NCI-H1105 (cell line): ENCODE results near the gene DIPK1B.
"Not testable (repeated sequence)": the region's sequence is repeated elsewhere in the genome, so short reads cannot be mapped to it uniquely, and the experiment has no call there.

Source experiments
- DNase-seq: peaks from one replicate; lab custom pipeline; 2025; lab: John Stamatoyannopoulos, UW

DIPK1B gene

DNA sequence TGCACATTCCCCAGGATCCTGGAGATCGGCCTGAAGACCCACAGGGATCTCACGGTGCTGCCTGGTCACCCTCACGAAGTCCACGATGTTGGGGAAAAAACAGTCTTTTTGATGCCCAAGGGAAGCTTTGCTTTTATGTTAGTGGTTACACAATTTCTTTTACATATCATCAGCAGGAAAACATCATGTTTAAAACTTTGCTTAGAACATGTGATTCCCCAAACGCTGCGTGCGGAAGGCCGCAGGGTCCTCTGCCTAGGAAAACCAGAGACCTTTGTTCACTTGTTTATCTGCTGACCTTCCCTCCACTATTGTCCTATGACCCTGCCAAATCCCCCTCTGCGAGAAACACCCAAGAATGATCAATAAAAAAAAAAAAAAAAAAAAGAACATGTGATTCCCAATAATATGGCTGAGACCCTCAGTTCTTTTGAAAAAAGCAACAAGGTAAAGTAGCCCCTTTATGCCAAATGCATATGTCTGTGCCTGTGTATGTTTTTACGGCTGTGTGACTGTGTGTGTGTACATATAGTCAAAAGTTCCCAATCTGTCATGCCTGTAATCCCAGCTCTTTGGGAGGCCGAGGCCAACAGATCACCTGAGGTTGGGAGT lies 13.6 kb upstream of the DIPK1B start:
- DNase-seq, result no peak

DNA sequence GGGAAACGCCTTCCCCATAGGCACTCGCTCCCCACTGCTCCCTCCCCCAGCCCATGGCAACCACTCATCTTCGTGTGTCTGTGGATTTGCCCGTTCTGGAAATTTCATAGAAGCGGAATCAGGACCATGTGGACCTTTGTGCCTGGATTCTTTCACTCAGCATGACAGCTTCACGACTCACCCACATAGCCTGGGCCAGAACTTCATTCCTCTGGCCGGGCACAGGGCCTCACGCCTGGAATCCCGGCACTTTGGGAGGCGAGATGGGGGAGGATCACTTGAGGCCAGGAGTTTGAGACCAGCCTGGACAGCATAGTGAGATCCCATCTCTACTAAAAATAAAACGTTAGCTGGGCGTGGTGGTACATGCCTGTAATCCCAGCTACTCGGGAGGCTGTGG lies 12.1 kb upstream of the DIPK1B start:
- no peak for DNase-seq

DNA sequence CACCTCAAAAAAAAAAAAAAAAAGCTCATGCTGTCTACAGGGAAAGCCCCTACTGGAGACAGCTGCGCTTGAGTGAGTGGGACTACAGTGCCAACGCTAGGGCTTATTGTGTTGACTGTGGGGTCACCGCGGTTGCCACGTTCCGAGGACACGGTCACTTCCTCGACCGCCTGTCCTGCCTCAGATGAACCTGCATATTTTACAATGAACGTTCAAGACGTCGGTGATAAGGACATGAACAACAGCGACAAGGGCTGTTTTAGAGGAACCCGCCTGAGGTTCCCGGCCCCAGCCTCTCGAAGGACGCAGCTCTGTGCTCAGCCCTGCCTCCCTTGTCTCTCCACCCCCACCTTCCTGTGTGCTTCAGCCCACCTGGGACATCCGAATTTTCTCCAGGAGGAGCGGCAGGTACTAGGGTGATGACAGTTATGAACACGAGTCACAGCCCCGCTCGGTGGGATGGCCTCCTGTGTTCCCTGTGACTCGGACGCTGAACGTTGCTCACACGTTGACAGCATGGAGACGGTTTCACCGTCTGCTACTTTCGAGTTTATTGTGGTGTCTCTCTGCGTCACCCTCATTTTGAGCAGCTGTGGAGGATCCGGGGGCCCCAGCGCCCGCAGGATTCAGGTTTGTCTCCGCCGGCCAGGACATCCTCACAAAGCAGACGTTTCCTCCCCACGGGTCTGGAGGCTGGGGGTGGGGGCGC lies 11.3 kb upstream of the DIPK1B start:
- DNase-seq, result no peak

DNA sequence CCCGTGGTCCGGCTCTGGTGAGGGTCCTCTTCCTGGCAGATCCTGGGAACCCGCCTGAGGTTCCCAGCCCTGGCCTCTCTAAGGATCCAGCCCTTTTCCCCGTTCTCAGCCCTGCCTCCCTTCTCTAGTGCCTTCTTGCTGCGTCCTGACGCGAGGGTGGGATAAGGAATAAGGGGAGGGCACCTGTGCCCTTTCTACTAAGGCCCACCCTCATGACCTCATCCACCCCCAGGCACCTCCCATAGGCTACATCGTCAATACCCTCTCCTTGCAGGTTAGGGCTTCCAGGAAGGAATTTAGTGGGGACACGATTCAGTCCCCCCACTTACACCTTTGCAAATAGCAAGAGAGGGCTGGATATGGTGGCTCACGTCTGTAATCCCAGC lies 10.7 kb upstream of the DIPK1B start:
- no peak for DNase-seq

DNA sequence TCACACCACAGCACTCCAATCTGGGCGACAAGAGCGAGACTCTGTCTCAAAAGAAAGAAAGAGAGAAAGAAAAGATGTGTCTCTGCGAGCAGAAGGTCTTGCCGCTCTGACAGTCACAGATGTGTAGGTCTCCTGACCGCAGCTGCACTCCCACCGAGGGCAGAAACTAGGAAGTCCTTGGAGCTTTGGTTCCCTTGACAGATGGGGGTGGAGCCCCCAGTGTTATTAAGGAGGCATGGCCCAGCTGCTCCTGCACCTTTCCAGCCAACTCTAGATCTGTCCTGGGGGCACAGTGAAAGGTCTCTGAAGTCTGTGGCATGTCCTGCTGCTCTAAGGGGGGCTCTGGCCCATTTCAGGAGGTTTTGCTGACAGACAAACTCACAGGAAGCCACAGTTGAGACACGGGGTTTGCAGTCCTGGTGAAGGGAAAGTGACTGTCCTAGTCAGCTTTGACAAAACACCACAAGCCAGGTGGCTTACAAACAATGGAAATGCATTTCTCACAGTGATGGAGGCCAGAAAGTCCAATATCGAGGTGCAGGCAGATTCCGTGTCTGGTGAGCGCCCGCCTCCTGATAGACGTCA lies 9.0 kb upstream of the DIPK1B start:
- DNase-seq, result no peak

DNA sequence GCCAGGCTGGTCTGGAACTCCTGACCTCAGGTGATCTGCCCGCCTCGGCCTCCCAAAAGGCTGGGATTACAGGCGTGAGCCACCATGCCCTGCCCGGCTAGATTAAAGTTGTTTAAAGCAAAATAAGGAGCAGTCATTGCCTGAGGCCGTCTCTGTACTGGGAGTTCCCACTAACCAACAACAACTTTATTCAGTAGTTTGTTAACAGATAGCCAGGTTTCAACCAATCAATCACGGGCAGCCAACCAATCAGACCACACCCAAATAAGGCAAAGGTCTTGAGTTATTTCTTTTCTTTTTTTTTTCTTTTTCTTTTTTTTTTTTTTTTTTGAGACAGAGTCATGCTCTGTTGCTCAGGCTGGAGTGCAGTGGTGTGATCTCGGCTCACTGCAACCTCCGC lies 7.6 kb upstream of the DIPK1B start:
- DNase-seq, result not testable (repeated sequence)

DNA sequence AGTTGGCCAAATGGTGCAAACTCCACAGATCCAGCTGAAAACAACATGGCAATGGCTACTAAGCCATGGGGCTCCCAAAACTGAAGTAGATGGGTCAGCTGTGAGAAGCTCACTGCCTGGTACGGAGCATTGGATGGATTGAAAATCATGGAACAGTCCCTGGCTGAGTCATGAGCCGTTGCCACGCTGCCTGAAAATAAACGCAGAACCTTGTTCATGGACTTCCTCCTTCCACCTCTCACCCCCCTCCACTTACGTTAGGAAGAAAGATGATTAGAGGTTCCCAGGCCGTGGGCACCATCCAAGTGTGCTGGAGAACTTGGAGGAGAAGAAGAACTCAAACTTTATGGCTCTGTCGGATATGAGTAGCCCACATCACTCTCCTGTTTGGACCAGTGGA lies 6.8 kb upstream of the DIPK1B start:
- DNase-seq, result no peak

DNA sequence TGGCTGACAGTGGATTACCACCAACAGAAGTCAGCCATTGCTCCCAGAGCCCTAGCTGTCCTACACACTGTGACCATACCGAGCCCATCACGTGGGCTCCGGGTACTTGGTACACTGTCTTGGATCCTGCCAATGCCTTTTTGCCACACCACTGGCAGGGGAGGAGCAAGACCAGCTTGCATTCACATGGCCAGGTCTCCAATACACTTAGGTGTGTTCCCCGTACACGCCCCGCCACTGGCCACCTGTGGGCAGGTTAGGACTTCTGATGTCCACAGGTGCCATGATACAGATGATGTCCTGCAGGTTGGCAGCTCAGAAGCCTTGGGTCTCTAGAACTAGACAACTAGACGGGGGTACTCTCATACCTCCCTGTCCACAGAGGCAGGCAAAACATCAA lies 5.4 kb upstream of the DIPK1B start:
- no peak for DNase-seq

DNA sequence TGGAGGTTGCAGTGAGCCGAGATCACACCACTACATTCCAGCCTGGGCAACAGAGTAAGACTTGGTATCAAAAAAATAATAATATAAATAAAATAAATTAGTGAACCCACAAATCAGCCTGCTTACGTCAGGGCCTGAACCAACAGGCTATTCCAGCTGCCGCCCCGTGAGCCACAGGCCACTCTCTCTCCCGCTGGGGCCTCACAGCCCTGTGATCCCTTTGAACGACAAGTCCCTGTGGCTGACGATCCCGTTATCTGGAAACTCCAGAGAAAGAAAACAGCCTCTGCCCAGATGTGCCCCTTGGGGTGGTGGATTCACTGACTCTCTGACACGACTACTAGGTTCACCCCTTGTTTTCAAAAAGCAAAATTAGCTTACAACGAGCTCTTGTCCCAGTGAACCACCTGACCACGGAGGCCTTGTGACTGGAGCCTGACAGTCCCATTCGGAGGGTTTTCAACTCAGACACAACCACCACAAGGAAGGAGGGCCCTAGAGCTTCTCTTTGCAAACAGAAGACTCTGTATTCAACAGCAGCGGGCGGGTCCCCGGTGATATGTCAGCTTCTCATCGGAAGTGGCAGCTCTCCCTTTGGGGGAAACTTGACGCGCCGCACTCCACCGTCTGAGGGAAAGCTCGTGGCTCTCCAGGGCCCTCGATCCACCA lies 4.4 kb upstream of the DIPK1B start:
- no peak for DNase-seq

DNA sequence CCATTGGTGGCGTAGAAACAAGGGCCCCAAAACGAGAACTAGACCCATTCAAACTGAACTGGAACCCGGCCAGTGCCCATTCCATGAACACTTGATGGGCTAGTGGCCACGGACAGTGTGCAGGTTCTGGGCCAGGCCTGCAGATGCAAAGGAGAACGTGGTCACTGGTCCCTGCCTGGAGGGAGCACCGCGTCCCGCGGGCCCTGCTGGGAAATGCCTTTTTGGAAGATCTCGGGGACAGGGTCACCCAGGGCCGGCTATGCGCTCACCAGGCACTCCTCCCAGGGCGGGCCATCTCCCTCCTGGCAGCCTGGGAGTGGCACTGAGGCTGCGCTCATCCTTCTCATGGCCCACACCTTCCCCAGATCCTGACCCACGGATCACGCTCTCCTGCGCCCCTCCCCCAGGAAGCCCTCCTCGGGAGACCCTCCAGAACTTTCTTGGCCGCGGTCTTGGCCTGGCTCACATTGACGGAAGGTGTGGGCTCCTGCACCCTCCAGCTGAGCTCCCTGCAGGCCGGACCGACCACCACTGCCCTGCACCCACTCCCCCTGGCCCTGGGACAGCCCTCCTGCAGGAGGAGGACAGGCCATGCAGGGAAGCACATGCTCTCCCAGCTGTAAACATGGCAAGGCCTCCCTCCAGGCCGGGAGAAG lies 2.8 kb upstream of the DIPK1B start:
- no peak for DNase-seq

DNA sequence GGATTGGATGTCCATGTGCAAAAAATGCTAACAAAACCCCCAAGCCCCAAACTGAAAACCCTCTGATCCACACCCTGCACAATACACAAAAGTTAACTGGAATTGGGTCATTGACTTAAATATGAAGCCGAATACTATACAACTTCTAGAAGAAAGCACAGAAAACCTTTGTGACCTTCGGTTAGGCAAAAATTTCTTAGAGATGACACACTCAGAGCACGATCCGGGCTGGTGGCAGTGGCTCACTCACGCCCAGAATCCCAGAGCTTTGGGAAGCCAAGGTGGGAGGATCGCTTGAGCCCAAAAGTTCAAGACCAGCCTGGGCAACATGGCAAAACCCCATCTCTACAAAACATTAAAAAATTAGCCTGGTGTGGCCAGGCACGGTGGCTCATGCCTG lies 1.8 kb upstream of the DIPK1B start:
- DNase-seq, result no peak

DNA sequence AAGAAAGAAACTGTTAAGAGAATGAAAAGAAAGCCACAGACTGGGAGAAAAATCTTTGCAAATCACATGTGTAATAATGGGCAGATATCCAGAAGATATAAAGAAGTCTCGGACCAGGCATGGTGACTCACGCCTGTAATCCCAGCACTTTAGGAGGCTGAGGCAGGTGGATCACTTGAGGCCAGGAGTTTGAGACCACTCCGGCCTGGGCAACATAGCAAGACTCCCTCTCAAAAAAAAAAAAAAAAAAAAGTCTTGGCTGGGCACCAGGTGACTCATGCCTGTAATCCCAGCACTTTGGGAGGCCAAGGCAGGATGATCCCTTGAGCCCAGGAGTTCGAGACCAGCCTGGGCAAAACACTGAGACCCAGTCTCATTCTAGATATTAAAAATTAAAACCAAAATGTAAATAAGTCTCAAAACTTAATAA lies 1.1 kb upstream of the DIPK1B start:
- DNase-seq, result not testable (repeated sequence)

DNA sequence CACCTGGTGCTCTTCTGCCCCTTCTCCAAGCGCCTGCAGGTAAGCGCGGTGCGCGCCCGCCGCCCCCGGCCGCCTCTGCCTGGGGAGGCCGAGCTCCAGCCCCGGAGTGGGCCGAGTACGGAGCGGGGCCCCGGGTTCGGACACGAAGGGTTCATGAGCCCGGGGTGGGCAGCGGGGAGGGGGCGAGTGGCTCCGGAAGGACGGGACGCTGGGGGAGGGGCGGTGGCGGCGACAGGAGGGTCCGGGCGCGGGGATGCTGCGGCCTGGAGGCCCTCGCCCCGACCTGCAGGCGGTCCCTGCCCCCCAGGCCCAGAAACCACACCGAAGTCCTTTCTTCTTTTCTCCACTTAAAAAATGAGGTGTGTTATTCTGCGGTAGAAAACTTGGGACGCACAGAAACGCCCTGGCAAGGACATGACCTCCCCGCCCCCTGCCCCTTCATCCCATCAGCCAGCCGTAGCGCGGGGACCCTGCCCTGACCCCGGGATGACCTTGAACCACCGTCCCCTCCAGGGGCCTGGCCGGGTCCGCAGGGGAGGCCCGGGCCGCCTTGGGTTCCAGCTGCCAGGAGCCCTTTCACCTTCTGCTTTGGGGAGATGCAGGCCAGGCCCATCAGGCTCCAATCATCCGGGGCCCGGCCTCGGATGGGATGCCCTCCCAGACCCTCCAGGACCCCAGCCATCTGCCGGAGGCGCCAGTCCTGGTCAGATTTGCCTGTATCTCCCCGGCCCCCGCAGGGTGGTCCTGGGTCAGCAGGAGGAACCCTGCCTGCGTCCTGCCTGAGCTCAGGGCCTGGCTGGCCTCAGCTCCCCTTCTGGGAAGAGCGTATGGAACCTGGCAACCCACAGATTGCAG lies 545 bp downstream of the DIPK1B start:
- DNase-seq, result no peak

DNA sequence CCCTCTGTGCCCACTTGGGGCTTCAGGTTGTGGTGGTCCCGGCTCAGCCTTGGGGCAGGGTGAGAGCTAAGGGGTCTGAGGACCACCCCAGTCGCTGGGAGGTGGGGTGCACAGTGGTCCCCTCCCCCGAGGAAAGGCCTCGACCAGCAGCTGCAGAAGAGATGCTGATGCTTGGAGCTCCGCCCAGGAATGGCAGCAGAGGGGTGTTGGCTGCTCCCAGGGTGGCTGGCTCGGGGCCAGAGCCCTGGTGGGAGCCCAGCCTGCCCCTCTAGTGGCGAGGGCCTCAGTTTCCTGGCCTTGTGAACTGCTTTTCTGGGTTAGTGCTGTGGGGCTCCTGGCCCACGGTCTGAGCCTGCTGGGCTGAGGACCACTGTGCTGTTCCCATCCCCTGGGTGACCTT lies 1.2 kb downstream of the DIPK1B start:
- peak; percentile 35 for DNase-seq

DNA sequence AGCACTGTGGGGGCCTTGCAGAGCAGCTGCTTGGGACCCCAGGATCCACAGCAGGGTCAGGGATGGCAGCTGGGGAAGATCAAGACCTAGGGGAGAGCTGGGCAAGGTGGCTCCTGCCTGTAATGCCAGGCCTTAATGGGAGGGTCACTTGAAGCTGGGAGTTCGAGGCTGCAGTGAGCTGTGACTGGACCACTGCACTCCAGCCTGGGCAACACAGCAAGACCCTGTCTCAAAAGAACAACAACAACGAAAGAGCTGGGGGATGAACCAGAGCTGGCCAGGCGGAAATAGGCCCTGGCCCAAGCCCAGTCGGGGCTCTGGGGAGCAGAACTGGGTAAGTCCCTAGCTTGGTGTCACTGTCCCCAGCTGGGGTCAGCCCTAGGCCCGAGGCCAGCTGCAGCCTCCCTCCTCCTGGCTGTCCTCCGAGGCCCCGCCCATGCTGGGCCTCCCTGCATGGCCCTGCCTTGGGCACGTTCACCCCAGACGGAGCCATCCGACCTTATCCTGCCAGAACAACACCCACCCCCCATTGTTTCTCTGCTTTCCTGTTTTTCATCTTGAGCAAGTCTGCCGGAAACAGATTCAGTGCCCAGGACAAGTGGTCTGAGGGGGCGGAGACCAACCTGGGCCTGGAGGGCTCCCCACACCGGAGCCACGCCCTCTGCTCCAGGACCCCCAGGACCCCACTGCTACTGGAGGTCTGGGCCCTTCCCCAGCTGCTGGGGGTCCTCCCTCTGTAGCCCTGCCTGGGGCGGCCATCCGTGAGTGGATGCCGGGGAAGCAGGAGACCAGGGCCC lies 1.9 kb downstream of the DIPK1B start:
- DNase-seq, result no peak

DNA sequence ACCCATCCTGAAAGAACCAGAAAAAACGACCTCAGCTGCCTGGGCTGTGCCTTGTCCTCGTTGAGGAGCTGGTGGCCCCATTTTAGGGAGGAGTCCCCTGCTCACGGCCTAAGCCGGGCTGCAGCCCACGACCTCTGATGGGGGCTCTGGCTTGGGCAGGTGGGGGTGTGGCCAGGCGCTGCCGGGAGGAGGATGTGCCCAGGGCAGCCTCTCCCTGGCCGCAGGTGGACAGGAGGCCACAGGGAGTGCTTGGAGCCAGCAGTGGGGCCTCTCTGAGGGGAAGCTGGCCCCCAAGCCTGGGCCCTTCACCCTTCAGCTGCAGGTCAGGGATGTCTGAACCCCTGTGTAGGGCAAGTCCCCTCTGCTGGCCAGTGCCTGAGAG lies 2.5 kb downstream of the DIPK1B start:
- no peak for DNase-seq

DNA sequence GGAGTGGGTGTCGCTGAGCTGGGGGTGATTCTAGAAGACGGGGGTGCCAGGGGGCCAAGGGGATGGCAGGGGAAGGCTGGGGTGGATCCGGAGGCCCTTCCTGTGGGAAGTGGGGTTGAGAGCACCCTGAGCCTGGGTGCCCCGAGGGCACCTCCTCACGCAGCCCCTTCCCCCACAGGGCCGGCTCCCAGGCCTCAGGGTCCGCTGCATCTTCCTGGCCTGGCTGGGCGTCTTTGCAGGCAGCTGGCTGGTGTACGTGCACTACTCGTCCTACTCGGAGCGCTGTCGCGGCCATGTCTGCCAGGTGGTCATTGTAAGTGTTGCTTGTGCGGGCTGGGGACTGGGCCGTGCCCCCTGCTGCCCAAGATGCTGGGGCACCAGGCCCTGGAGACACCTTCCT lies 5.0 kb downstream of the DIPK1B start:
- DNase-seq, result no peak

DNA sequence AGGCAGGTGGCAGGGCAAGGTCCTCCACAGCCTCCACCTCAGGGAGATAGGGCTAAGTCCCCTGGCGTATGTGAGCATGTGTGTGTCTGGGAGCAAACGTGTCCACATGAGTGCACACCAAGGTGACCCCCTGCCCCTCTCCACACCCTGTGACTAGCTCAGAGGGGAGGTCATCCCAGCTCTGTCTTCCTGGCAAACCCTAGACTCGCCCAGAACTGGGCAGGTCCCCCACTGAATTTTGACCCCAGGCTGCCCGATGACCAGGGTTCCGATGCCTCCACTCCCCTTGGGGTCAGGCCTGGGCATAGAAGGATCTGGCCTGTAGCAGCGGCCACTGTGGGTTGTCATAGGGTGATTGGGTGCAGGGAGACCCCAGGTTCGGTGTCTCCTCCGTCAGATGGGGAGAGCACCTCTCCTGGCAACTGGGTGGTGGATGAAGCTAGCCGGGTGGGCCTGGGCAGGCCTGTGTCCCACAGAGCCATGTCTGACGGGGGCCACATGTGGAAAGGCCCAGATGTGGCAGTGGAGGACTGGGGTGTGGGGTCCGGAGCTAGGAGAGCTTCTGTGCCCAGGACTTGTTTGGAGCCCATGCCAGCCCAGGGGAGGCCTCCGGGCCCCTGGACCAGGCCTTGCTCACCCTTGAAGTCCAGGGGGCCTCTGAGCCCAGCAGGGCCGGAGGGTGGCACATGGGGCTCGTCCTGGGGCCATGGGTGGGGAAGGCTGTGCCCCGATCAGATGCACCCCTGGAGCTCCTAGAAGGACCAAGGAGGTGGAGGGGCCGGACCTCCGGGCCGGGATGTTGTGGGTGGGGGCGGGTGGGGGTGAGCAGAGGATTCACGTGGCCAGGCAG lies 6.2 kb downstream of the DIPK1B start:
- no peak for DNase-seq

DNA sequence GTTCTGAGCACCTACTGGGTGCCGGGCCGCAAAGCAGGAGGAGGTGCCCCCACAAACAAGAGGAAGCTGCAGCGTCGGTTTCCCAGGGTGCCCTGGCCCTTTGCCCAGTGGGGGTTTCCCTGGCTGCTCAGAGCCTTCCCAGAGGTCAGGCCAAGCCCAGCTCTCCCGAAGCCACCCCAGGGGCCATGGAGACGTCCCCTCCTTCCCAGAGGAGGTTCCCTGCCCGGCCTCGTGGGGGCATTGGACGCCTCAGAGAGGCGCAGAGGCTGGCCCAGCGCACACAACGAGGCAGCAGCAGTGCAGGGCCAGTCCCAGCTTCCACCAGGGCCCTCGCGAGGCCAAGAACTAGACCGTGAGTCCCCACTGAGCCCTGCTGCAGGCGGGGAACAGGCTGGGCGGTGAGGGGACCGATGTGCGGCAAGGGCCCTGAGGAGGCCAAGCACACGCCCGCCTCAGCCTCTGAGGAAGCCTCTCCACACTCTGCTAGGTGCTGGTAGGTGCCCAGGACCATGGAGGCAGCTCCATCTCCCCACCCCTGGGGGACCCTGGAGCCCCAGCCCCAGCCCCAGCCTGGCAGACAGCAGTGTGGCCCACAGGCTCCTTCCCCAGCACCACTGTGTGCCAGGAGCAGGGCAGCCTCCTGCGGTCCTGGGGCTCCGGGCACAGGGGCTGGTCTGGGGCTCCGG lies 7.0 kb downstream of the DIPK1B start:
- DNase-seq, result no peak
